ENCODE data around the gene PPP1R26. TPM values are rescaled to one million over a fixed set of nuclear protein-coding genes. Genes with fewer than 3 reads are reported as not detected.

Gene PPP1R26
- total and polyA plus RNA-seq, 2 of the 8 experiments (the other 6 are each of a cell fraction or from before 2014, with no cell fraction given): 9.8 to 32.7 TPM

GRCh38 chr9:135437259-135437658 lies 42.3 kb upstream of the PPP1R26 start (continued):
- TF ChIP-seq CHD7 (IDR thresholded peaks at IDR 0.05; ENCODE audit: insufficient replicate concordance, low read length) (no peak), CBX5 (IDR thresholded peaks at IDR 0.05; ENCODE audit: low read depth, low read length) (no peak), BACH1 (IDR thresholded peaks at IDR 0.05; ENCODE audit: low read length) (no peak), SRF (IDR thresholded peaks at IDR 0.05; ENCODE audit: low read depth, low read length) (no peak), GABPA (IDR thresholded peaks at IDR 0.05; ENCODE audit: borderline replicate concordance, insufficient read depth, low read length) (no peak), EZH2 (IDR thresholded peaks at IDR 0.05; ENCODE audit: low read depth, low read length, severe bottlenecking) (no peak), JUND (IDR thresholded peaks at IDR 0.05; ENCODE audit: low read length) (no peak)
